CD4-positive, alpha-beta T cell treated with Interleukin-17A for 1 hour (primary cell): ENCODE data around the gene PANK1.
"Not testable (repeated sequence)": the region's sequence is repeated elsewhere in the genome, so short reads cannot be mapped to it uniquely, and the experiment has no call there.

Experiments
- DNase-seq: peaks from one replicate; pipeline ENCODE4 v3.0.0-alpha.2; 2020

The PANK1 gene

GRCh38 chr10:89651916-89652573, 7.0 kb upstream of the PANK1 start:
- no peak for DNase-seq

GRCh38 chr10:89651205-89651915, 6.3 kb upstream of the PANK1 start:
- no peak for DNase-seq

- no peak for DNase-seq
These were observed 4.0 kb upstream of the PANK1 start for GRCh38 chr10:89649051-89649450.

- DNase-seq, result no peak
These were observed 3.0 kb upstream of the PANK1 start for GRCh38 chr10:89648074-89648473.

GRCh38 chr10:89646889-89647657, 2.0 kb upstream of the PANK1 start:
- no peak for DNase-seq

- DNase-seq, result no peak
These were observed 715 bp upstream of the PANK1 start for GRCh38 chr10:89645742-89646172.

- no peak for DNase-seq
These were observed 413 bp downstream of the PANK1 start for GRCh38 chr10:89644691-89644966.

GRCh38 chr10:89643812-89644690, 991 bp downstream of the PANK1 start:
- peak; percentile 87 for DNase-seq

GRCh38 chr10:89643431-89643811, 1.6 kb downstream of the PANK1 start:
- no peak for DNase-seq

- no peak for DNase-seq
These were observed 2.8 kb downstream of the PANK1 start for GRCh38 chr10:89642193-89642592.

- no peak for DNase-seq
These were observed 4.8 kb downstream of the PANK1 start for GRCh38 chr10:89640241-89640640.

- DNase-seq, result no peak
These were observed 5.7 kb downstream of the PANK1 start for GRCh38 chr10:89639326-89639725.

GRCh38 chr10:89637113-89637512, 7.9 kb downstream of the PANK1 start:
- no peak for DNase-seq

GRCh38 chr10:89634637-89635036, 10.4 kb downstream of the PANK1 start:
- no peak for DNase-seq

- DNase-seq, result no peak
These were observed 11.6 kb downstream of the PANK1 start for GRCh38 chr10:89633484-89633883.

- no peak for DNase-seq
These were observed 12.2 kb downstream of the PANK1 start for GRCh38 chr10:89632824-89633223.

- no peak for DNase-seq
These were observed 17.2 kb downstream of the PANK1 start for GRCh38 chr10:89627830-89628229.

- DNase-seq, result no peak
These were observed 19.8 kb downstream of the PANK1 start for GRCh38 chr10:89625041-89625765.

GRCh38 chr10:89624020-89624419, 21.0 kb downstream of the PANK1 start:
- no peak for DNase-seq

GRCh38 chr10:89622151-89622550, 22.9 kb downstream of the PANK1 start:
- no peak for DNase-seq

GRCh38 chr10:89621438-89621837, 23.6 kb downstream of the PANK1 start:
- DNase-seq, result no peak

- not testable (repeated sequence) for DNase-seq
These were observed 24.7 kb downstream of the PANK1 start for GRCh38 chr10:89620296-89620695.
